D721Med (cell line): Measurements from ENCODE around the gene HINT1.
"Not testable (repeated sequence)": the region's sequence is repeated elsewhere in the genome, so short reads cannot be mapped to it uniquely, and the experiment has no call there.

Experiments used
- DNase-seq: peaks from one replicate; pipeline ENCODE4 v3.0.0; 2011; ENCODE audit warnings: low spot score; ENCODE audit not compliant: insufficient read length
- FAIRE-seq: peaks from 2 replicates; lab custom pipeline; 2011; peaks lifted over from hg19 to GRCh38; lab: Jason Lieb, UNC
- TF ChIP-seq, protein P1 (sequence below): IDR thresholded peaks from 2 replicates; pipeline ENCODE4 v1.5.1; 2012; ENCODE audit warnings: mild to moderate bottlenecking, control low read depth; ENCODE audit not compliant: insufficient read depth; ENCODE audit errors: missing control alignments

The HINT1 gene

DNA sequence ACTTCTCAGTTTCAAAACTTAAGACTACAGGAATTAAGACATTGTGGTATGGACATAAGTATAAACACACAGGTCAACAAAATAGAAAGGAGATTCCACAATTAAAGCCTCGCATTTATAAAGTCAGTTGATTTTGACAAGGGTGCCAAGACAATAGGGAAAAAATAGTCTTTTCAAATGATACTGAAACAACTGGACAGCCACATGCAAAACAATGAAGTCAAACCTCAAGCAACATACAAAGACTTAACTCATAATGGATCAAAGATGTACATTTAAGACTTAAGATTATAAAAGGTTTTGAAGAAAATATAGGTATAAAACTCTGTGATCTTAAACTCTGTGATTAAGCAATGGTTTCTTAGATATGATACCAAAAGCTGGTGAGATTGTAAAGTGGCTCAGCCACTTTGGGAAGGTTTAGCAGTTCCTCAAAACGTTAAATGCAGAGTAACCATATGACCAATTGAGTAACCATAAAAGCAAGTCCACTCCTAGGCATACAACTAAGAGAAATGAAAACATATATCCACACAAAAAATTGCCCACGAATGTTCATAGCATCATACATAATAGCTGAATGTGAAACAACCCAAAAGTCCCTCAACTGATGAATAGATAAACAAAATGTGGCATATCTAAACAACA is 22.0 kb downstream of the HINT1 start:
- no peak for FAIRE-seq
- DNase-seq = no peak
- TF ChIP-seq, protein P1, sequence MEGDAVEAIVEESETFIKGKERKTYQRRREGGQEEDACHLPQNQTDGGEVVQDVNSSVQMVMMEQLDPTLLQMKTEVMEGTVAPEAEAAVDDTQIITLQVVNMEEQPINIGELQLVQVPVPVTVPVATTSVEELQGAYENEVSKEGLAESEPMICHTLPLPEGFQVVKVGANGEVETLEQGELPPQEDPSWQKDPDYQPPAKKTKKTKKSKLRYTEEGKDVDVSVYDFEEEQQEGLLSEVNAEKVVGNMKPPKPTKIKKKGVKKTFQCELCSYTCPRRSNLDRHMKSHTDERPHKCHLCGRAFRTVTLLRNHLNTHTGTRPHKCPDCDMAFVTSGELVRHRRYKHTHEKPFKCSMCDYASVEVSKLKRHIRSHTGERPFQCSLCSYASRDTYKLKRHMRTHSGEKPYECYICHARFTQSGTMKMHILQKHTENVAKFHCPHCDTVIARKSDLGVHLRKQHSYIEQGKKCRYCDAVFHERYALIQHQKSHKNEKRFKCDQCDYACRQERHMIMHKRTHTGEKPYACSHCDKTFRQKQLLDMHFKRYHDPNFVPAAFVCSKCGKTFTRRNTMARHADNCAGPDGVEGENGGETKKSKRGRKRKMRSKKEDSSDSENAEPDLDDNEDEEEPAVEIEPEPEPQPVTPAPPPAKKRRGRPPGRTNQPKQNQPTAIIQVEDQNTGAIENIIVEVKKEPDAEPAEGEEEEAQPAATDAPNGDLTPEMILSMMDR = no peak

DNA sequence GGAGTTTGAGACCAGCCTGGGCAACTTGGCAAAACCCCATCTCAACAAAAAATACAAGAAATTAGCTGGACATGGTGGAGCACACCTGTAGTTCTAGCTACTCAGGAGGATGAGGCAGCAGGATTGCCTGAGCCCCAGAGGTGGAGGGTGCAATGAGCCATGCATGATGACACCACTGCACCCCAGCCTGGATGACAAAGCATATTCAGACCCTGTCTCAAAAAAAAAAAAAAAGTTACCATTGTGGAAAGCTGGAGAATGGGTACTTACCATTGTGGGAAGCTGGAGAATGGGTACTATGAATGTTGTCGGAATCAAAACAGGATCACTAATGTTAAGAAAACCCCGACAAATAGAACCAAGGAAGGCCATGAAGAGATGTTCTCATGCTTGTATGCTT is 25.7 kb downstream of the HINT1 start:
- TF ChIP-seq, protein P1 = no peak
- FAIRE-seq (no peak), DNase-seq (no peak)

- DNase-seq = not testable (repeated sequence)
Measured at GRCh38 chr5:131138406-131138805, 26.6 kb downstream of the HINT1 start.

DNA sequence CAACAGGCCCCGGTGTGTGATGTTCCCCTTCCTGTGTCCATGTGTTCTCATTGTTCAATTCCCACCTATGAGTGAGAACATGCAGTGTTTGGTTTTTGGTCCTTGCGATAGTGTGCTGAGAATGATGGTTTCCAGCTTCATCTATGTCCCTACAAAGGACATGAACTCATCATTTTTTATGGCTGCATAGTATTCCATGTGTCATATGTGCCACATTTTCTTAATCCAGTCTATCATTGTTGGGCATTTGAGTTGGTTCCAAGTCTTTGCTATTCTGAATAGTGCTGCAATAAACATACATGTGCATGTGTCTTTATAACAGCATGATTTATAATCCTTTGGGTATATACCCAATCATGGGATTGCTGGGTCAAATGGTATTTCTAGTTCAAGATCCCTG is 32.0 kb downstream of the HINT1 start:
- not testable (repeated sequence) for FAIRE-seq, DNase-seq

More at GRCh38 chr5:131138406-131138805, 26.6 kb downstream of the HINT1 start:
- not testable (repeated sequence) for FAIRE-seq

DNA sequence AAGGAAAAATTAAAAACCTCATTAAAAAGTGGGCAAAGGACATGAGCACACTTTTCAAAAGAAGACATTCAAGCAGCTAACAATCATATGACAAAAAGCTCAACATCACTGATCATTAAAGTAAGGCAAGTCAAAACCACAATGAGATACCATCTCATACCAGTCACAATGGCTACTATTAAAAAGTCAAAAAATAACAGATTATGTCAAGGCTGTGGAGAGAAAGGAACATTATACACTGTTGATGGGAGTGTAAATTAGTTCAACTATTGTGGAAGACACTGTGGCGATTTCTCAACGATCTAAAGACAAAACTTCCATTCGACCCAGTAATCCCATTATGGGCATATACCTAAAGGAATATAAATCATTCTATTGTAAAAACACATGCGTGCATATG is 35.8 kb downstream of the HINT1 start:
- TF ChIP-seq, protein P1 = no peak
- no peak for DNase-seq
- no peak for FAIRE-seq

DNA sequence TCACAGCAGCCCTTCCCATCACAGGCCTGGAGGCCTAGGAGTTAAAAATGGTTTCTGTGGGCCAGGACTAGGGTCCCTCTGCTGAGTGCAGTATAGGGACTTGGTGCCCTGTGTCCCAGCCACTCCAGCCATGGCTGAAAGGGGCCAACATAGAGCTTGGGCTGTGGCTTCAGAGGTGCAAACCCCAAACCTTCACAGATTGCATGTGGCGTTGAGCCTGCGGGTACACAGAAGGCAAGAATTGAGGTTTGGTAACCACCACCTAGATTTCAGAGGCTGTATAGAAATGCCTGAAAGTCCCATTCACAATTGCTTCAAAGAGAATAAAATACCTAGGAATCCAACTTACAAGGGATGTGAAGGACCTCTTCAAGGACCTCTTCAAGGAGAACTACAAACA is 37.8 kb downstream of the HINT1 start:
- FAIRE-seq, DNase-seq: not testable (repeated sequence)

DNA sequence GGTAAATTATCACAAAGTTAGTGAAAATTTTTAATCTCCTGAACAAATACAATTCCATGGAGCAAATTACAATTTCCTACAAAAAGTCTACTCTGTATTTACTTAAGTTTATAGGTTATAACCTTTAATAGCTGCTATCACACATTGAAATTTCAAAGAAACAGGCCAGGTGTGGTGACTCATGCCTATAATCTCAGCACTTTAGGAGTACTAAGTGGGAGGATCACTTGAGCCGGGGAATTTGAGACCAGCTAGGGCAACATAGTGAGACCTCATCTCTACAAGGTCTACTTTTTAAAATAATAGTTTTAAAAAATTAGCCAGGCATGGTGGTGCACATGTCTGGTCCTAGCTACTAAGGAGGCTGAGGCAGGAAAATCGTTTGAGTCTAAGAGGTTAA is 50.3 kb downstream of the HINT1 start:
- FAIRE-seq = no peak
- TF ChIP-seq, protein P1 = no peak
- no peak for DNase-seq

GRCh38 chr5:131112424-131112823 is 52.6 kb downstream of the HINT1 start:
- TF ChIP-seq, protein P1 = no peak

DNA sequence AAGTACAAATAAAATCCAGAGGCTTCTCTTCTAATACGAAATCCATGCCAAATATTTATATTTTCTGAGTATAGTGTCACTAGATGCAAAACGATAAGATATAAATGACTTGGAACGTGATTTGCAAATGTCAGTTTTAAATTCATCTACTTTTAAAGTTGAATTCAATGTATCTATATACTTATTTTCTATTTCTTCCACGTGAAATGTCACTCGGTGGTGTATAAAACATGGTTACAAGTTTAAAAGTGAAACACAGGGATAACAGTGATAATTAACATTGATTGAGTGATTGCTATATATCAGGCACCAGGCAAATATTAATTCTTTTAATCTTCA is 54.8 kb downstream of the HINT1 start:
- no peak for FAIRE-seq
- TF ChIP-seq, protein P1 = no peak
- no peak for DNase-seq

More at GRCh38 chr5:131112424-131112823, 52.6 kb downstream of the HINT1 start:
- no peak for DNase-seq
- no peak for FAIRE-seq
